22Rv1 (cell line): Measurements from ENCODE around the gene CFAP46.

ENCODE experiments used
- CTCF ChIP-seq: fragments of 450-650 bp; IDR thresholded peaks from 2 replicates; pipeline ENCODE4 v1.5.1; 2017; ENCODE audit warnings: mild to moderate bottlenecking
- ZFX ChIP-seq: fragments of 450-650 bp; IDR thresholded peaks from 2 replicates; pipeline ENCODE4 v1.6.1; 2017; ENCODE audit warnings: antibody characterized with exemption, borderline replicate concordance

GRCh38 chr10:132970641-132971438 is 28.5 kb upstream of the CFAP46 start:
- TF ChIP-seq CTCF = no peak
- TF ChIP-seq ZFX = no peak
